Glutamatergic neuron (in vitro differentiated cells): ENCODE data around the gene GNAQ. TPM values are rescaled to one million over a fixed set of nuclear protein-coding genes. Genes with fewer than 3 reads are reported as not detected.

ENCODE experiments used
- DNase-seq: peaks from one replicate; pipeline ENCODE4 v3.0.0; 2022
- H3K27ac Mint-ChIP-seq: one replicate; pipeline ENCODE4 v1.8.0; 2020; ENCODE audit warnings: mild to moderate bottlenecking, mixed read lengths, inconsistent platforms; ENCODE audit not compliant: unreplicated experiment
- H3K27me3 Mint-ChIP-seq: one replicate; pipeline ENCODE4 v1.8.0; 2020; ENCODE audit warnings: mild to moderate bottlenecking, moderate library complexity, mixed read lengths, inconsistent platforms; ENCODE audit not compliant: unreplicated experiment
- H3K36me3 Mint-ChIP-seq: one replicate; pipeline ENCODE4 v1.8.0; 2020; ENCODE audit warnings: mild to moderate bottlenecking, mixed read lengths, inconsistent platforms; ENCODE audit not compliant: unreplicated experiment
- H3K4me1 Mint-ChIP-seq: one replicate; pipeline ENCODE4 v1.8.0; 2020; ENCODE audit warnings: mild to moderate bottlenecking, low read depth, mixed read lengths, inconsistent platforms; ENCODE audit not compliant: unreplicated experiment
- H3K4me3 Mint-ChIP-seq: one replicate; pipeline ENCODE4 v1.8.0; 2020; ENCODE audit warnings: mild to moderate bottlenecking, mixed read lengths, inconsistent platforms; ENCODE audit not compliant: unreplicated experiment
- H3K9me3 Mint-ChIP-seq: one replicate; pipeline ENCODE4 v1.8.0; 2020; ENCODE audit warnings: mild to moderate bottlenecking, moderate library complexity, mixed read lengths, inconsistent platforms; ENCODE audit not compliant: unreplicated experiment
- total RNA-seq: library from RNA; stranded (reverse); fragmentation: NEBNext Ultra II Directional; extraction: Animal tissue kit (Norgen Biotek cat#: 25700); gene quantifications from one replicate; pipeline ENCODE4 v1.2.1, GENCODE V29; 2021; ENCODE audit not compliant: unreplicated experiment
- TF ChIP-seq, protein P1 (sequence below): fragments of 200-600 bp; sonication (generic); IDR thresholded peaks from one replicate; pipeline ENCODE4 v1.5.0; 2021; ENCODE audit not compliant: partially characterized antibody, unreplicated experiment

GNAQ gene
- total RNA-seq, 1 donor from 2014 or later = 72.8 TPM

GRCh38 chr9:77917800-77918199 is 113.8 kb downstream of the GNAQ start:
- H3K9me3 Mint-ChIP-seq = no peaks in the 10 kb centered on the region
- H3K4me3 Mint-ChIP-seq = no peak overlapping the region
- no peak for DNase-seq
- H3K27ac Mint-ChIP-seq = no peak overlapping the region
- H3K27me3 Mint-ChIP-seq = no peaks in the 10 kb centered on the region
- H3K36me3 Mint-ChIP-seq = peaks cover 6% of the 10 kb centered on the region
- TF ChIP-seq, protein P1, sequence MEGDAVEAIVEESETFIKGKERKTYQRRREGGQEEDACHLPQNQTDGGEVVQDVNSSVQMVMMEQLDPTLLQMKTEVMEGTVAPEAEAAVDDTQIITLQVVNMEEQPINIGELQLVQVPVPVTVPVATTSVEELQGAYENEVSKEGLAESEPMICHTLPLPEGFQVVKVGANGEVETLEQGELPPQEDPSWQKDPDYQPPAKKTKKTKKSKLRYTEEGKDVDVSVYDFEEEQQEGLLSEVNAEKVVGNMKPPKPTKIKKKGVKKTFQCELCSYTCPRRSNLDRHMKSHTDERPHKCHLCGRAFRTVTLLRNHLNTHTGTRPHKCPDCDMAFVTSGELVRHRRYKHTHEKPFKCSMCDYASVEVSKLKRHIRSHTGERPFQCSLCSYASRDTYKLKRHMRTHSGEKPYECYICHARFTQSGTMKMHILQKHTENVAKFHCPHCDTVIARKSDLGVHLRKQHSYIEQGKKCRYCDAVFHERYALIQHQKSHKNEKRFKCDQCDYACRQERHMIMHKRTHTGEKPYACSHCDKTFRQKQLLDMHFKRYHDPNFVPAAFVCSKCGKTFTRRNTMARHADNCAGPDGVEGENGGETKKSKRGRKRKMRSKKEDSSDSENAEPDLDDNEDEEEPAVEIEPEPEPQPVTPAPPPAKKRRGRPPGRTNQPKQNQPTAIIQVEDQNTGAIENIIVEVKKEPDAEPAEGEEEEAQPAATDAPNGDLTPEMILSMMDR = no peak
- peaks cover 17% of the 10 kb centered on the region for H3K4me1 Mint-ChIP-seq

DNA sequence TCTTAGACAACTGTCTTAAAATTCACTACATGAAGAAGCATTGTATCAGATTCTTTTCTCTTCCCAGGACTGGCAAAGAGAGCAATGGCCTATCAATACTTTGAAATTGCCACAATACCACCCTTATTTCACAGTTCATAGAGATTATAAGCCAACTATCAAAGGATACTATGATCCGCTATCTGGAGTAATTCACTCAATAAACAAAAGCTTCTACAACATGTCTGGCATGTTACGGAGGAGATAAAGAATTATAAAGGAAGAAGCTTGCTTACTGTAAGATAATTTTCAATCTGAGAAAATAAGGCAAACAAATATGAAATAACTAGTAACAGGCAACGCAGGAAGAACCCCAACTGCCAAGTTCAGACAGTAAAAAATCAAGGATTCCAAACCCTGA is 114.8 kb downstream of the GNAQ start:
- Mint-ChIP-seq H3K27ac (no peak overlapping the region), H3K4me3 (no peak overlapping the region), H3K9me3 (no peaks in the 10 kb centered on the region), H3K36me3 (peaks cover 6% of the 10 kb centered on the region), H3K27me3 (no peaks in the 10 kb centered on the region), H3K4me1 (peaks cover 17% of the 10 kb centered on the region)
- TF ChIP-seq, protein P1 = no peak
- no peak for DNase-seq

DNA sequence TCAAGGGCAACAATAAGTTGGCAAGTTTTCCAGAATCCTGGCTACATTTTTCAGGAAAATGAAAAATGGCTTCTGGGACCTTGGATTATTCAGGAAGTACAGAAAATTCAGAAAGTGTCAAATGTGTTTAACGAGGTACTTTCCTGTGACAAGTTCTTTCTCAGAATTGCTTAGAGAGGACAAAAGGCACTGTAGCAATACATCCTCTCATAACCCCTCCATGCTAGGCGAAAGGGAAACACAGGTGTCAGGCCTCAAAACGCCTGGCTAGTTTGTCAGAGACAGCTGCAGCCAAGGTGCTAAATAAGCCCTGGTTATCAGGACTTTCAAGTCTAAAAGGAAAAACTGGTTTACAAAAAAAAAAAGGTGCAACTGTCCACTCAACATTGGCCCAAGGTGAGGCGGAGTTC is 115.2 kb downstream of the GNAQ start:
- no peak overlapping the region for H3K27ac Mint-ChIP-seq

GRCh38 chr9:77915744-77916143 is 115.9 kb downstream of the GNAQ start:
- no peak for DNase-seq
- TF ChIP-seq, protein P1 = no peak
- Mint-ChIP-seq H3K27ac (no peak overlapping the region), H3K9me3 (peaks cover 2% of the 10 kb centered on the region), H3K36me3 (peaks cover 6% of the 10 kb centered on the region), H3K4me1 (peaks cover 10% of the 10 kb centered on the region), H3K4me3 (no peak overlapping the region), H3K27me3 (no peaks in the 10 kb centered on the region)

More for the DNA sequence above, 115.2 kb downstream of the GNAQ start:
- no peak for DNase-seq
- Mint-ChIP-seq H3K36me3 (peaks cover 6% of the 10 kb centered on the region), H3K4me1 (peaks cover 13% of the 10 kb centered on the region), H3K4me3 (no peak overlapping the region), H3K27me3 (no peaks in the 10 kb centered on the region), H3K9me3 (peaks cover 2% of the 10 kb centered on the region)
- TF ChIP-seq, protein P1 = no peak

GRCh38 chr9:77912895-77913693 is 118.5 kb downstream of the GNAQ start:
- TF ChIP-seq, protein P1 = no peak
- Mint-ChIP-seq H3K9me3 (peaks cover 2% of the 10 kb centered on the region), H3K4me1 (peaks cover 14% of the 10 kb centered on the region), H3K36me3 (no peaks in the 10 kb centered on the region), H3K4me3 (no peak overlapping the region), H3K27ac (no peak overlapping the region), H3K27me3 (no peaks in the 10 kb centered on the region)
- DNase-seq = no peak
